ENCODE measurements around the gene H19.
A peak's percentile ranks its signal among the peaks of the same experiment; 100 is the strongest.

The H19 gene

GRCh38 chr11:1992111-1992510, 5.5 kb downstream of the H19 start:
- Histone ChIP-seq H3K23ac (ENCODE audit: low read length) (no peak overlapping the region), H3K4ac (ENCODE audit: low read depth, low read length) (no peak overlapping the region), H3K27ac (ENCODE audit: low read depth, low read length) (peak overlapping the region; percentile 1), H3K36me3 (ENCODE audit: control insufficient read depth in 1 of 2, insufficient read depth in 2 of 2, low read length in 2 of 2) (no peaks in the 10 kb centered on the region), H3K4me1 (ENCODE audit: control insufficient read depth in 1 of 2, insufficient read depth in 2 of 2, low read length in 2 of 2) (peaks cover 7 to 11% of the 10 kb centered on the region in 2 experiments), H2BK120ac (ENCODE audit: insufficient read depth, low read length, poor library complexity) (peak overlapping the region; percentile 9), H2BK5ac (ENCODE audit: low read depth, low read length, poor library complexity) (peak overlapping the region; percentile 7), H3K4me3 (ENCODE audit: low read depth, low read length) (no peak overlapping the region), H3K79me2 (ENCODE audit: control insufficient read depth, insufficient read depth, low read length, poor library complexity) (no peaks in the 10 kb centered on the region), H2BK12ac (ENCODE audit: low read length) (peak overlapping the region; percentile 34), H3K18ac (ENCODE audit: low read length) (peak overlapping the region; percentile 13), H2AFZ (ENCODE audit: insufficient read depth, low read length, poor library complexity) (no peak overlapping the region), H2AK5ac (ENCODE audit: low read length) (peak overlapping the region; percentile 14), H4K91ac (ENCODE audit: low read depth, low read length) (peak overlapping the region; percentile 84), H3K9me3 (ENCODE audit: insufficient read depth, low read depth, low read length) (no peaks in the 10 kb centered on the region), H3K9ac (ENCODE audit: low read length) (no peak overlapping the region), H3K79me1 (ENCODE audit: low read length) (peaks cover 11% of the 10 kb centered on the region), H3K14ac (ENCODE audit: low read length) (peak overlapping the region; percentile 12), H4K12ac (ENCODE audit: low read depth, low read length) (no peak overlapping the region), H4K8ac (ENCODE audit: low read depth, low read length) (no peak overlapping the region), H3K4me2 (ENCODE audit: low read length) (no peak overlapping the region), H3K27me3 (ENCODE audit: insufficient read depth, low read length) (no peaks in the 10 kb centered on the region)
- WGBS (ENCODE audit: extremely low coverage, insufficient coverage, insufficient read length), result no CpG with 5 or more reads among the region's 26 CpGs
- DNase-seq, result no peak

GRCh38 chr11:1990872-1991578, 6.6 kb downstream of the H19 start:
- DNase-seq, result no peak
- Histone ChIP-seq H4K12ac (ENCODE audit: low read depth, low read length) (no peak overlapping the region), H2AFZ (ENCODE audit: insufficient read depth, low read length, poor library complexity) (no peak overlapping the region), H3K23ac (ENCODE audit: low read length) (no peak overlapping the region), H3K9me3 (ENCODE audit: insufficient read depth, low read depth, low read length) (no peaks in the 10 kb centered on the region), H2BK12ac (ENCODE audit: low read length) (no peak overlapping the region), H3K9ac (ENCODE audit: low read length) (no peak overlapping the region), H3K79me2 (ENCODE audit: control insufficient read depth, insufficient read depth, low read length, poor library complexity) (no peaks in the 10 kb centered on the region), H4K91ac (ENCODE audit: low read depth, low read length) (peak overlapping the region; percentile 73), H3K27me3 (ENCODE audit: insufficient read depth, low read length) (no peaks in the 10 kb centered on the region), H3K36me3 (ENCODE audit: control insufficient read depth in 1 of 2, insufficient read depth in 2 of 2, low read length in 2 of 2) (no peaks in the 10 kb centered on the region), H2BK5ac (ENCODE audit: low read depth, low read length, poor library complexity) (no peak overlapping the region), H3K14ac (ENCODE audit: low read length) (no peak overlapping the region), H3K4ac (ENCODE audit: low read depth, low read length) (no peak overlapping the region), H3K4me1 (ENCODE audit: control insufficient read depth in 1 of 2, insufficient read depth in 2 of 2, low read length in 2 of 2) (peaks cover 7 to 11% of the 10 kb centered on the region in 2 experiments), H3K4me3 (ENCODE audit: low read depth, low read length) (no peak overlapping the region), H2BK120ac (ENCODE audit: insufficient read depth, low read length, poor library complexity) (no peak overlapping the region), H2AK5ac (ENCODE audit: low read length) (no peak overlapping the region), H3K79me1 (ENCODE audit: low read length) (peaks cover 11% of the 10 kb centered on the region), H4K8ac (ENCODE audit: low read depth, low read length) (peak overlapping the region; percentile 38), H3K18ac (ENCODE audit: low read length) (no peak overlapping the region), H3K27ac (ENCODE audit: low read depth, low read length) (no peak overlapping the region), H3K4me2 (ENCODE audit: low read length) (no peak overlapping the region)
- WGBS (ENCODE audit: extremely low coverage, insufficient coverage, insufficient read length), result no CpG with 5 or more reads among the region's 29 CpGs

GRCh38 chr11:1989953-1990352, 7.7 kb downstream of the H19 start:
- Histone ChIP-seq H3K23ac (ENCODE audit: low read length) (no peak overlapping the region), H4K91ac (ENCODE audit: low read depth, low read length) (no peak overlapping the region), H3K27ac (ENCODE audit: low read depth, low read length) (no peak overlapping the region), H3K9ac (ENCODE audit: low read length) (no peak overlapping the region), H3K14ac (ENCODE audit: low read length) (no peak overlapping the region), H3K9me3 (ENCODE audit: insufficient read depth, low read depth, low read length) (no peaks in the 10 kb centered on the region), H4K8ac (ENCODE audit: low read depth, low read length) (no peak overlapping the region), H3K27me3 (ENCODE audit: insufficient read depth, low read length) (no peaks in the 10 kb centered on the region), H2BK120ac (ENCODE audit: insufficient read depth, low read length, poor library complexity) (no peak overlapping the region), H3K79me2 (ENCODE audit: control insufficient read depth, insufficient read depth, low read length, poor library complexity) (no peaks in the 10 kb centered on the region), H3K4me1 (ENCODE audit: control insufficient read depth in 1 of 2, insufficient read depth in 2 of 2, low read length in 2 of 2) (peaks cover 7 to 11% of the 10 kb centered on the region in 2 experiments), H3K36me3 (ENCODE audit: control insufficient read depth in 1 of 2, insufficient read depth in 2 of 2, low read length in 2 of 2) (no peaks in the 10 kb centered on the region), H2AK5ac (ENCODE audit: low read length) (no peak overlapping the region), H3K79me1 (ENCODE audit: low read length) (peaks cover 11% of the 10 kb centered on the region), H3K18ac (ENCODE audit: low read length) (no peak overlapping the region), H3K4me2 (ENCODE audit: low read length) (no peak overlapping the region), H2BK5ac (ENCODE audit: low read depth, low read length, poor library complexity) (no peak overlapping the region), H4K12ac (ENCODE audit: low read depth, low read length) (no peak overlapping the region), H2BK12ac (ENCODE audit: low read length) (no peak overlapping the region), H3K4me3 (ENCODE audit: low read depth, low read length) (no peak overlapping the region), H2AFZ (ENCODE audit: insufficient read depth, low read length, poor library complexity) (no peak overlapping the region), H3K4ac (ENCODE audit: low read depth, low read length) (no peak overlapping the region)
- WGBS (ENCODE audit: extremely low coverage, insufficient coverage, insufficient read length), result no CpG with 5 or more reads among the region's 15 CpGs
- DNase-seq, result no peak

- H3K79me2 ChIP-seq (ENCODE audit: control insufficient read depth, insufficient read depth, low read length, poor library complexity), result no peaks in the 10 kb centered on the region
- peaks cover 7% of the 10 kb centered on the region in 2 experiments for H3K4me1 ChIP-seq (ENCODE audit: control insufficient read depth in 1 of 2, insufficient read depth in 2 of 2, low read length in 2 of 2)
- peak overlapping the region; percentile 52 for H2BK5ac ChIP-seq (ENCODE audit: low read depth, low read length, poor library complexity)
- H3K27ac ChIP-seq (ENCODE audit: low read depth, low read length), result no peak overlapping the region
- DNase-seq, result peak; percentile 41 to 86
- H2BK120ac ChIP-seq (ENCODE audit: insufficient read depth, low read length, poor library complexity), result peak overlapping the region; percentile 83
- peak overlapping the region; percentile 65 for H3K18ac ChIP-seq (ENCODE audit: low read length)
- H3K36me3 ChIP-seq (ENCODE audit: control insufficient read depth in 1 of 2, insufficient read depth in 2 of 2, low read length in 2 of 2), result no peaks in the 10 kb centered on the region
- H3K14ac ChIP-seq (ENCODE audit: low read length), result peak overlapping the region; percentile 40
- H2AK5ac ChIP-seq (ENCODE audit: low read length), result no peak overlapping the region
- H4K12ac ChIP-seq (ENCODE audit: low read depth, low read length), result no peak overlapping the region
- peak overlapping the region; percentile 30 for H2BK12ac ChIP-seq (ENCODE audit: low read length)
- no peaks in the 10 kb centered on the region for H3K9me3 ChIP-seq (ENCODE audit: insufficient read depth, low read depth, low read length)
- H3K27me3 ChIP-seq (ENCODE audit: insufficient read depth, low read length), result no peaks in the 10 kb centered on the region
- no peak overlapping the region for H3K4me2 ChIP-seq (ENCODE audit: low read length)
- H4K8ac ChIP-seq (ENCODE audit: low read depth, low read length), result no peak overlapping the region
- WGBS (ENCODE audit: extremely low coverage, insufficient coverage, insufficient read length), result no CpG with 5 or more reads among the region's 24 CpGs
- no peak overlapping the region for H3K9ac ChIP-seq (ENCODE audit: low read length)
- H3K4ac ChIP-seq (ENCODE audit: low read depth, low read length), result peak overlapping the region; percentile 79
- H2AFZ ChIP-seq (ENCODE audit: insufficient read depth, low read length, poor library complexity), result no peak overlapping the region
- no peak overlapping the region for H3K4me3 ChIP-seq (ENCODE audit: low read depth, low read length)
- peak overlapping the region; percentile 79 for H4K91ac ChIP-seq (ENCODE audit: low read depth, low read length)
- H3K23ac ChIP-seq (ENCODE audit: low read length), result no peak overlapping the region
- H3K79me1 ChIP-seq (ENCODE audit: low read length), result peaks cover 7% of the 10 kb centered on the region
These were observed 8.8 kb downstream of the H19 start for GRCh38 chr11:1988667-1989317.
